ENCODE results near the gene SMYD3.

GRCh38 chr1:246291127-246291526 is 216.0 kb downstream of the SMYD3 start:
- no peak for TF ChIP-seq POLR2A (IDR thresholded peaks at IDR 0.05)
- TF ChIP-seq CTCF (IDR thresholded peaks at IDR 0.05), result no peak
